GM18502 (cell line): Measurements from ENCODE around the gene BIRC7.

Experiments
- ATAC-seq: cut with Tn5 transposase; IDR thresholded peaks from one replicate; pipeline ENCODE4 v1.9.1; 2021; ENCODE audit warnings: mild to moderate bottlenecking; ENCODE audit not compliant: unreplicated experiment, poor library complexity

The BIRC7 gene, protein sequence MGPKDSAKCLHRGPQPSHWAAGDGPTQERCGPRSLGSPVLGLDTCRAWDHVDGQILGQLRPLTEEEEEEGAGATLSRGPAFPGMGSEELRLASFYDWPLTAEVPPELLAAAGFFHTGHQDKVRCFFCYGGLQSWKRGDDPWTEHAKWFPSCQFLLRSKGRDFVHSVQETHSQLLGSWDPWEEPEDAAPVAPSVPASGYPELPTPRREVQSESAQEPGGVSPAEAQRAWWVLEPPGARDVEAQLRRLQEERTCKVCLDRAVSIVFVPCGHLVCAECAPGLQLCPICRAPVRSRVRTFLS

GRCh38 chr20:63235399-63235983, at the start of gene BIRC7:
BIRC7 (plus strand) TSS chr20:63235905; CDS start chr20:63236097, 192 bp downstream.
- ATAC-seq = no peak

DNA sequence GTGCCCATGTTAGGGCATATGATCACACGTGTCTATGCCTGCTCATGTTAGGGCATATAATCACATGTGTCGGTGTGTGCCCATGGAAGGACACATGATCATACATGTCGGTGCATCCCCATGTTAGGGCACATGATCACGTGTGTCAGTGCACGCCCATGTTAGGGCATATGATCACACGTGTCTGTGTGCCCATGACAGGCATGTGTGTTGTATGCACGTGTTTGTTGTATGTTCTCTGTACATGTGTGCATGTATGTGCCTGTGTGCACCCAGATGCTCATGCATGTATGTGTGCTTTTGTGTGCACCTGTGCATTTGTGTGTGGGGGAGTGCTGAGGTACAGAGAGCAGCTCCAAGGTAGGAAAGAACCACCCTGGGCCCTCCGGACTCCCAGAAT, 49.6 kb upstream of the BIRC7 start:
- no peak for ATAC-seq

GRCh38 chr20:63186528-63187316, 49.0 kb upstream of the BIRC7 start:
- ATAC-seq = no peak

DNA sequence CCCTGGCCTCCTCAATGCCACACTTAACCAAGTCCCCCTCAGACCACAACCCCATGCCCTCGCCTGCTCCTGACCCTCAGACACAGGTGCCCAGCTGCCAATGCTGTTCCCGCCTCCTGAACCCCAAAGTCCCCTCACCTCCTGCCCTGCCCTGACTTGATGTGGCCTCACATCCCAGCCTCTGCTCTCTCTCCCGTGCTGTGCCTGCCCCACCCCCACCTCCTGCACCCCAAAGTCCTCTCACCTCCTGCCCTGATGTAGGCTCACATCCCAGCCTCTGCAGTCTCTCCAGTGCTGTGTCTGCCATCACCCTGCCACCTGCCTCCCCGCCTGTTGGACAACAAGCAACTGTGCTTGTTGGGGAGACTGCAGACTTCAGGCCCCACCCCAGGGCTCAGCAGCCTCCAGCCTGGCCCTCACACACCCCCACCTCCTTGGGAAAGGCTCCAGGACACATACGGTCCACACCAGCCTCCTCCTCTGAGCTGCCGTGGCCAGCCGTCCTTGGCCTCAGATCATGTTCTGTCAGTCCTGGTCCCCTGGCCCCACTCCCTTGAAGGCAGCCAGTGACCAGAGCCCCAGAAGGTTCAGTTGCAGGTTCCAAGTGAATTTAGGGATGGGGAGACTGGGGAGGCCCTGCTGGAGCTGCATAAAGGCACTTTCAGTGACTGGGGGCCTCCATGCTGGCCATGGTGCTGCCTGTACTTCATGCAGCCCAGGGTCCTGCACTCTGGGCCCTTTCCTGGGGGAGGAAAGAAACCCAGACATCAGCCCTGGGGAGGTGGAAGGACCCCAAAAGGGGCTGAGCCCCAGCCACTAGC, 48.2 kb upstream of the BIRC7 start:
- ATAC-seq = no peak

- ATAC-seq = no peak
Measured at GRCh38 chr20:63188159-63188442, 47.6 kb upstream of the BIRC7 start.

GRCh38 chr20:63188641-63189321, 46.9 kb upstream of the BIRC7 start:
- no peak for ATAC-seq

DNA sequence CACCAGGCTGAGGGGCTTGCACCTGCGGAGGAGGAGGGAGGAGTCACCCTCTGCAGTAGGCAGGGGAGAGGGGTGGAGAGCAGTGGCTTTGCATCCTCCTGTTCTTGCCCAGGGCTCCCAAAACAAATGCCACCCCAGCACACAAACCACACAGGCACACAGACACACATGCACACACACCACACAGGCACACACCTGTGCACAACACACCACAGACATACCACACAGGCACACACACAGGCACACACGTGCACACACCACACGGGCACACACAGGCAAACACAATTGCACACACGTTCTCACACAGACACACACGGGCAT, 46.4 kb upstream of the BIRC7 start:
- no peak for ATAC-seq

DNA sequence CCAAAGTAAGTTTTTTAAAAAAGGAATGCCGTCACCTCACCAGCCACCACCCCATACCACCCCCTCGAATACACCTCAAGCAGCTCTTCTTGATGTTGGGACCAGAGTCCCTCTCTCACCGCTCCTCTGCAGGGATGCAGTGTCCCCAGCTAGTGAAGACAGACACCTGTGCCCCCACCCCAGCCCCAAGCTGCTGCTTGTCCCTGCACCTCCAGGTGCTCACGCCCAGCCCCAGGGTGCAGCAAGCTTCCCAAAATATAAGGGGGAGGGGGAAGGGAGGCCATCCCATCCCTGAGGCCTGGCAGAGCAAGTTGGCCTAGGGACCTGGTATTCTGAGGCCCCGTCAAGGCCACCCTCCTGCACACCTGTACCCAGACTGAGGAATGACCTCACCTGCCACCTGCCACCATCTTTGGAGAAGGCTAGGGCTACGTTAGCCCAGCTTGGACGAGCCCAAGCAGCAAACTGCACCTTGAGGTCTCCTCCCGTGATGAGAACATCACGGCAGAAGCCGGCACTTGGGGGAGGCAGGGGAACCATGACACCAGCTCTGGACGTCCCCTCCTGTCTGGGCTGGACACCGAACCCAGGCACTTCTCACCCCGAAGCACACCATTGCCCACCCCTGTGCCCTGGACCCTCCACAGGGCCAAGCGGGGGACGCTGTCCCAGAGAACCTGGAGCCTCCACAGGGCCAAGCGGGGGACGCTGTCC, 45.7 kb upstream of the BIRC7 start:
- no peak for ATAC-seq

DNA sequence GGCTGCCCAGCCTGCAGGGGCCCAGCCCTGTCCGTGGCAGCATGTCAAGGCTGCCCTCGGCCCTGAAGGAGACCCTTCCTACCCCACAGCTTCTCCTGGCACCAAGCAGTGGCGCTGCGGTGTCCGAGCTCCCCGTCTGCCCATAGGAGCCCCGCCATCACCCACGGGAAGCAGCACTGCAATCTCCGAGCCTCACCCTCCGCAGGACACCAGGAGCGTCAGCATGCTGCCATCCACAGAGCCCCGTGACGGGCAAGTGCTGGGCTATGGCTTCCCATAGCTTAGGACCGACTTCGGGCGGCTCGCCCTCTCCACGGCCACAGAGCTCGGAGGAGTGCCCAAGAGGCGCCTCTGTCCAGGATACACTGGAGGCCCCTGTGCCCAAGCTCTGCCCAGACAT, 44.9 kb upstream of the BIRC7 start:
- ATAC-seq = no peak

- no peak for ATAC-seq
Measured at GRCh38 chr20:63191400-63191799, 44.3 kb upstream of the BIRC7 start.

GRCh38 chr20:63192721-63193120, 43.0 kb upstream of the BIRC7 start:
- ATAC-seq = no peak

DNA sequence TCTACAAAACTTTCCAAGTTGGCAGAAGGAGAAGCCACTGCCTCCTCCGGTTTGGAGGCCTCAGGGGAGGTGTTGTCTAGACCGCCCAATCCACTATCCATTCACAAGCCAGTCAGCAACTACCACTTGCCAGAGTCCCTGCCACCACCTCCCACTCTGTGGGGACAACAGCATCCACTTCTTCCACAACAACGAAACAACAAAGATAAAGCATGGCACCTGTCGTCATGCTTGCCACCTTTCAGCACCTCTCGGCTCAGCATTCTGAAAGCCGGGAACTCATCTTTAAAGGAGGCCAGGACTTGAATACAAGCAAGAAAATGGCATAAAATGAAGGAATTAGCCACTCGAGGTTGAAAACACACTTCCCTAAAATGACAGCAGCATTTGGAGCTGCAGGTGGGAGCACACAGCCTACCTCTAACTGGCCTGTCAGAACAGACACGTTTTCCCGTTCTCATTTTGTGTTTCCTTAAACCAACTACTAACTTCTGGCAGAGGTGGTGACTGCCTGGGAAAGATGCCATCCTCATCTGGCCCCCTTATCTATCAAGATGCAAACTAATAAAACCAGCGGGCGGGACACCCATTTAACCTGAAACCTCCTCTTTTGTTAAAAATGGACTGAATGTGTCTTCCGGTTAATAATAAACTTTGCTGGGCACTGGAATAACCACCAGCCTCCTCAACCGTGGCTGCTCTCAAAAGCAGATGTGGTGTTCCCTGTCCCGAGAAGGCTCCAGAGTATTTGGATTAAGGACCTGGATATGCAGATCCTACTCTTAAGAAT, 41.5 kb upstream of the BIRC7 start:
- no peak for ATAC-seq

- no peak for ATAC-seq
Measured at GRCh38 chr20:63194797-63195173, 40.9 kb upstream of the BIRC7 start.

GRCh38 chr20:63196768-63197470, 38.8 kb upstream of the BIRC7 start:
- ATAC-seq = no peak

DNA sequence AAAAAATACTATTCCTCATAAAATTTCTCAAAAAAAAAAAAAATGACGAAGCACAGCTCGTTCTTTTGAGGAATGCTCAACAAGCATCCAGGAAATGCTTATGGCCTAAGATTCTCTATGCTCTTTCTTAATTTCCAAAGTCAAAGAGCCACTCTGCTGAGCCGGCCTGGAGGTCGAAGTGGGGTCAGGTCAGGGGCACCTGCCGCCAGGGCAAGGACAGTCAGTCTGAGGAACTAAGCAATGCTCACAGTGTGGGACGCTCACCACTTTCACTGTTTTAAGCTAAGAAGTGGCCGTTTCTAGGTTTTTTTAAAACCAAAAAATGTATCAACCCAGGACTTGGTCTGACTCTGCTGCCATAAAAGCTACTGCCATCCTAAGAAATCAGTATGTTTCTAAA, 37.1 kb upstream of the BIRC7 start:
- no peak for ATAC-seq

DNA sequence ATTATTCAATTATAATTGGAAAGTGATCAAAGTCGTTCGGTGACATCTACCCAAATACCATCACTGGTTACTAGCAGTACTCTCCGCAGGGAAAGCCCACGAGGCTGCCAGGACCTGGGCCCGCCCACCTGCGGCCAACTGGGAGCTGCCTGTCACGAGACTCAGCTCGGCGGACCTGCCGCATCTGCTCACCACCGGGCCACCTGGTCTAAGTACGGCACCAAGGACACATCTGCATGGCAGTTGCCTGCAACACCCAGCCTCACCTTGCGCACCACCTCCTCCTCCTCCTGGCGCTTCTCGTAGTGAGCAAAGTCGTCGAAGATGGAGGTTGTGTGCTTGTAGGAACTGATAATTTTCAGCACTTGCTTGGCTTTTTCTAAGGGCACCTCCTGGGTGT, 33.7 kb upstream of the BIRC7 start:
- no peak for ATAC-seq

DNA sequence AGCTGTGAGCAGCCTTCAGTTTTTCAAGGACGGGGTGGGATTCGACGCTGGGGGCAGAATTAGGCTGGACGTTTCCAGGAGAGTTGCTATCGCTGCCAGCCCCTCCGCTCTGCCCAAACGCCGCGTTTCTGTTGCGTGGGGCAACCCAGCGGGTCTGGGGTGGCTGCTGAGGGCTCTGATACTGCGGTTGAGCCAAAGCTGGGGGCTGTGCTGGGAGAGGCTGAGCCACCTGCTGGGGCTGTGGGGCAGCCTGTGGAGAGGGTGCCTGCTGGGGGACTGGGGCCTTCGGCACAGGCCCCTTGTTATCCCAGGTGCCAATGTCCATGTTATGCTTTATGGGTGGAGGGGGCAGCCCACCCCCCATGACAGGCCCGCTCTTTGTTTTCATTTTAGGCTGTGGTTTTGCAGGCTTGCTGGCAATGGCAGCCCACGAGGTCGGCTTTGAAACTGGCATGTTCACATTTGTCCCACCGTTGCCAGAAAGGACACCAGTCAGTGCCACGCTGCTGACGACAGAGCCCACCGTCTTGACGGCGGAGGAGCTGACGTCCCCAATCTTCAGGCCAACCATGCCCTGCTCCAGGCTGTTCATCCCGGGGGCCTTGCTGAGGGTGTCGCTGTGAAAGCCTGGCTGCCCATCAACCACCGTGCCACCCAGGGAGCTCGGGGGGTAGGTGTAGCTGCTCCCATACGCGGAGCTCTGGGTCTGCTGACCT, 32.7 kb upstream of the BIRC7 start:
- no peak for ATAC-seq

DNA sequence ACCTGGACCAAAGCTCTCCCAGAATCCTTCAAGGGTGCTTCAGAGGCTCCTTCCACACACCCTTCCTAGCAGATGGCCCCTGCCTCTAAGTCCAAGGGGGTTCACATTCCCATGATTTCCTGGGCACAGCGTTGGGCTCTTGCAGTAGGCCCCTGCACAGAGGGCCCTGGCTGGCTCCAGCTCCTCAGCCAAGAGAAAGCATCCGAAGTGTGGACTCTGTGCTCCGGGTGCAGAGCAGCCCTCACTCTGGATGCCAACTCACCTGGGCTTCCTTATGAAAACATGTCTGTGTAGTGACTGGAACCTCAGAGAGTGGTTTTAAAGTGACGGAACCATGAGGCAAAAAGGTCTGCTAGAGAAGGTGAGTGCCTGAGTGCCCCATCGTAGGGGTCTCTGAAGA, 31.3 kb upstream of the BIRC7 start:
- no peak for ATAC-seq
